DOHH2 (cell line): ENCODE measurements around the gene WNT5B.

Experiments used
- H3F3A ChIP-seq: fragments of 200-600 bp; sonication (generic), shearing (Covaris generic); 2 replicates; pipeline ENCODE4 v1.6.0; 2016; ENCODE audit warnings: antibody characterized with exemption, mild to moderate bottlenecking; ENCODE audit not compliant: control insufficient read depth, insufficient read depth
- H3K27ac ChIP-seq: fragments of 200-600 bp; sonication (generic); 2 replicates; pipeline ENCODE4 v1.5.1; 2014; ENCODE audit warnings: low read depth, mild to moderate bottlenecking, low read length, moderate library complexity
- H3K27me3 ChIP-seq: fragments of 200-600 bp; sonication (generic); 2 replicates; pipeline ENCODE4 v1.6.1; 2014; ENCODE audit warnings: mild to moderate bottlenecking, low read length, mixed read lengths; ENCODE audit not compliant: control insufficient read depth
- H3K36me3 ChIP-seq: fragments of 200-600 bp; sonication (generic); 2 replicates; pipeline ENCODE4 v1.6.1; 2014; ENCODE audit warnings: mild to moderate bottlenecking, low read length, moderate library complexity, mixed read lengths; ENCODE audit not compliant: control insufficient read depth
- H3K4me1 ChIP-seq: fragments of 200-600 bp; sonication (generic); 2 replicates; pipeline ENCODE4 v1.6.1; 2014; ENCODE audit warnings: mild to moderate bottlenecking, low read length, mixed read lengths; ENCODE audit not compliant: control insufficient read depth
- H3K4me2 ChIP-seq: fragments of 200-600 bp; sonication (generic); 2 replicates; pipeline ENCODE4 v1.6.0; 2014; ENCODE audit warnings: mild to moderate bottlenecking, low read length, moderate library complexity
- H3K4me3 ChIP-seq: fragments of 200-600 bp; sonication (generic); 2 replicates; pipeline ENCODE4 v1.5.1; 2014; ENCODE audit warnings: mild to moderate bottlenecking, low read length, mixed read lengths
- H3K79me2 ChIP-seq: fragments of 200-600 bp; sonication (generic); 2 replicates; pipeline ENCODE4 v1.6.1; 2014; ENCODE audit warnings: mild to moderate bottlenecking, low read length, mixed read lengths; ENCODE audit not compliant: control insufficient read depth
- H3K9me2 ChIP-seq: fragments of 200-600 bp; sonication (generic); replicated peaks from 2 replicates; pipeline ENCODE4 v1.6.1; 2014; ENCODE audit warnings: mild to moderate bottlenecking, low read length, mixed read lengths; ENCODE audit not compliant: control insufficient read depth
- H3K9me3 ChIP-seq: fragments of 200-600 bp; sonication (generic); 2 replicates; pipeline ENCODE4 v1.6.1; 2014; ENCODE audit warnings: antibody characterized with exemption, low read length, mixed read lengths; ENCODE audit not compliant: control insufficient read depth, insufficient read depth
- H4K20me1 ChIP-seq: fragments of 200-600 bp; sonication (generic); 2 replicates; pipeline ENCODE4 v1.6.0; 2014; ENCODE audit warnings: low read depth, mild to moderate bottlenecking, antibody characterized with exemption, low read length, moderate library complexity; ENCODE audit not compliant: control insufficient read depth, insufficient read depth
- EZH2phosphoT487 ChIP-seq: fragments of 200-600 bp; sonication (generic); IDR thresholded peaks from 2 replicates; pipeline ENCODE4 v1.6.1; 2017; ENCODE audit warnings: borderline replicate concordance, mild to moderate bottlenecking, antibody characterized with exemption, low read length, moderate library complexity, mixed read lengths
- TF ChIP-seq, protein P1 (sequence below): fragments of 200-600 bp; sonication (generic); IDR thresholded peaks from one replicate; pipeline ENCODE4 v1.5.1; 2014; ENCODE audit warnings: antibody characterized with exemption, mild to moderate bottlenecking, low read depth, low read length; ENCODE audit not compliant: poor library complexity, severe bottlenecking

WNT5B gene

DNA sequence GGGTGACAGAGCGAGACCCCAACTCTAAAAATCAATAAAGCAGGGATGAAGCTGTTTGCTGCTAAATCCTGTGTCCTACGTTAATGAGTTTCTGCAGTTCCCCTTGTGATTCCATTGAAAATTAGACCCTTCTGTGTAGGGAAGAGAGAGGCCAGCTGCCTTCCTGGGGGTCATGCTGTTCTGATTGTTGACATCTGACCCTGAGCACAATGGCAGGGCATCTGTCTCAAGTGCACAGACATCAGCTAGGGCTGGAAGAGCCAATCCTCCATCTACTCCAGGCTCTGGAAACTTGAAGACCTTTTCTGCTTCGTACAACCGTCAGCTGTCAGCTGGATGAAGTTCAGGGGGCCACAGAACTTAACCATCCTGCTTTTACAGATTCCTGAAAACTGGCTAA lies 44.7 kb upstream of the WNT5B start:
- H3K9me2 ChIP-seq, result no peaks in the 10 kb centered on the region
- H3K9me3 ChIP-seq, result no peaks in the 10 kb centered on the region
- no peaks in the 10 kb centered on the region; the same call in 1 of the 2 replicates for H4K20me1 ChIP-seq
- no peak overlapping the region for H3K4me2 ChIP-seq
- no peak overlapping the region for H3K27ac ChIP-seq
- peaks cover 10% of the 10 kb centered on the region; the same call in 1 of the 2 replicates for H3F3A ChIP-seq
- H3K4me3 ChIP-seq, result no peak overlapping the region
- no peaks in the 10 kb centered on the region for H3K27me3 ChIP-seq
- peaks cover 20% of the 10 kb centered on the region for H3K4me1 ChIP-seq
- no peak for TF ChIP-seq EZH2phosphoT487
- TF ChIP-seq, protein P1, sequence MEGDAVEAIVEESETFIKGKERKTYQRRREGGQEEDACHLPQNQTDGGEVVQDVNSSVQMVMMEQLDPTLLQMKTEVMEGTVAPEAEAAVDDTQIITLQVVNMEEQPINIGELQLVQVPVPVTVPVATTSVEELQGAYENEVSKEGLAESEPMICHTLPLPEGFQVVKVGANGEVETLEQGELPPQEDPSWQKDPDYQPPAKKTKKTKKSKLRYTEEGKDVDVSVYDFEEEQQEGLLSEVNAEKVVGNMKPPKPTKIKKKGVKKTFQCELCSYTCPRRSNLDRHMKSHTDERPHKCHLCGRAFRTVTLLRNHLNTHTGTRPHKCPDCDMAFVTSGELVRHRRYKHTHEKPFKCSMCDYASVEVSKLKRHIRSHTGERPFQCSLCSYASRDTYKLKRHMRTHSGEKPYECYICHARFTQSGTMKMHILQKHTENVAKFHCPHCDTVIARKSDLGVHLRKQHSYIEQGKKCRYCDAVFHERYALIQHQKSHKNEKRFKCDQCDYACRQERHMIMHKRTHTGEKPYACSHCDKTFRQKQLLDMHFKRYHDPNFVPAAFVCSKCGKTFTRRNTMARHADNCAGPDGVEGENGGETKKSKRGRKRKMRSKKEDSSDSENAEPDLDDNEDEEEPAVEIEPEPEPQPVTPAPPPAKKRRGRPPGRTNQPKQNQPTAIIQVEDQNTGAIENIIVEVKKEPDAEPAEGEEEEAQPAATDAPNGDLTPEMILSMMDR, result no peak
- H3K79me2 ChIP-seq, result peaks cover 16% of the 10 kb centered on the region
- peaks cover 6% of the 10 kb centered on the region; the same call in 1 of the 2 replicates for H3K36me3 ChIP-seq

DNA sequence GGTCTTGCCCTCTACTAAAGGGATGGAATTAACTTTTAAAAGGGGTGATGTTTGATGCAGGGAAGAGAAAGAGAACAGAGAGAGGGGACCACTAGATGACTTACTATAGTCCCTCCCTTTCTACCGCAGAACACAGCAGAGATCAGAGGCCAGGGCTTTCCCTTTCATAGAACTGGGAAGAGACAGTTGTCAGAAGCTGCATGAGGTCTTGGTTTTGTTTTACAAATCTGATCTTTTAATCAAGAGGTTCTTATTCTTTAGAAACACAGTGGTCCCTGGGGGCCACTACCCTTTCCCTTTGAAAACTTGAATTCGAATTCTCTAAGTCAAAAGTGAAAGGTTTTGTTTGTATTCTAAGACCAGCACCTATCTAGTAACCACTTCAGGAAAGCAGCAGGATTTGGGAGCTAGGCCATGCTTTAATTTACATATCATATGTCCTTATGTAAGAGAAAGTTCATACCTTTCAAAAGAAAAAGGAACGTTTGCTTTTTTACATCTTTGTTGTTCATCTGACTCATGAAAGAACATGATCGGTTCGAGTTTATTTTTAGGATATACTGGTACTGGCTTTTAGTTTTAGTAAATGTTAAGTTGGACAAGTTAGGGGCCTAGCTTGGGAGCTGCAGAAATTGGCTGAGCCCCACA lies 41.0 kb upstream of the WNT5B start:
- Histone ChIP-seq H3F3A (peaks cover 10% of the 10 kb centered on the region; the same call in 1 of the 2 replicates), H3K9me3 (no peaks in the 10 kb centered on the region), H3K79me2 (peaks cover 53% of the 10 kb centered on the region), H3K4me3 (no peak overlapping the region), H3K27me3 (no peaks in the 10 kb centered on the region), H3K4me1 (peaks cover 46% of the 10 kb centered on the region), H3K27ac (no peak overlapping the region), H3K4me2 (no peak overlapping the region), H3K9me2 (no peaks in the 10 kb centered on the region), H3K36me3 (peaks cover 38% of the 10 kb centered on the region), H4K20me1 (peaks cover 25% of the 10 kb centered on the region)
- TF ChIP-seq, protein P1, result no peak
- TF ChIP-seq EZH2phosphoT487, result no peak

DNA sequence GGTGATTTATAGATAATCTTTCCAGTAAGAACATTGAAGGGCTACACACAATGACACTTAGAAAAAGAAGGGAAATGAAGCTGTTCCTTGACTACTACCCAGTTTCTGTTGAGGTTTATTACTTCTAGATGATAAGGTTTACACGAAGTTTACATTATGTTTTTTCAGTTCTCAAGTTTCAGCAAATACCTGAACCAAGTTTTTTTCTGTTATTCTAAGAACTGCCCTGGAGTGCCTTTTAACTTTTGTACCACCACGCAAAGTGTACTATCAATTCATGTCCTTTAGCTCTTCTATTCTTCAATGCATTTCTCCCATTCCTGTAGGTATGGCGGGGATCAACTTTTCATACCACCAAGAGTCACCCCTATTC lies 40.5 kb upstream of the WNT5B start:
- peaks cover 58% of the 10 kb centered on the region for H3K79me2 ChIP-seq
- H3K4me1 ChIP-seq, result peaks cover 44% of the 10 kb centered on the region
- H4K20me1 ChIP-seq, result peaks cover 27% of the 10 kb centered on the region
- H3F3A ChIP-seq, result peaks cover 14% of the 10 kb centered on the region; the same call in 1 of the 2 replicates
- no peaks in the 10 kb centered on the region for H3K27me3 ChIP-seq
- no peak overlapping the region for H3K4me2 ChIP-seq
- no peaks in the 10 kb centered on the region for H3K9me2 ChIP-seq
- no peak overlapping the region for H3K27ac ChIP-seq
- TF ChIP-seq, protein P1, result no peak
- TF ChIP-seq EZH2phosphoT487, result no peak
- H3K9me3 ChIP-seq, result no peaks in the 10 kb centered on the region
- no peak overlapping the region for H3K4me3 ChIP-seq
- H3K36me3 ChIP-seq, result peaks cover 44% of the 10 kb centered on the region
